ENCODE measurements around the gene RPS25. TPM values are rescaled to one million over a fixed set of nuclear protein-coding genes. Genes with fewer than 3 reads are reported as not detected.

The RPS25 gene
- total RNA-seq, 1 experiment from 2014 or later = 1,083 TPM

- no TSS peak for BruUV-seq (replicated peaks)
- ChIA-PET CTCF (no interaction called here), POLR2A (no interaction called here)
- Histone ChIP-seq H3K36me3 (ENCODE audit: control insufficient read depth, insufficient read depth, low read length) (peaks cover under 1% of the 10 kb centered on the region; the same call in 1 of the 2 replicates), H3K27ac (ENCODE audit: low read length) (no peak overlapping the region), H3K27me3 (ENCODE audit: control insufficient read depth, insufficient read depth, low read length) (no peaks in the 10 kb centered on the region), H3K9me3 (ENCODE audit: control insufficient read depth, insufficient read depth, low read depth, low read length) (no peaks in the 10 kb centered on the region), H3K4me1 (ENCODE audit: control insufficient read depth, insufficient read depth, low read length) (peaks cover 15% of the 10 kb centered on the region), H3K4me3 (ENCODE audit: low read depth in 2 of 2, low read length in 2 of 2) (no peak overlapping the region)
- TF ChIP-seq REST (IDR thresholded peaks at IDR 0.05; ENCODE audit: insufficient read depth in 1 of 2, low read depth in 2 of 2, low read length in 1 of 2) (no peak), SIN3A (IDR thresholded peaks at IDR 0.05; ENCODE audit: borderline replicate concordance, insufficient read depth, low read depth, low read length) (no peak), TCF7L2 (IDR thresholded peaks at IDR 0.05; ENCODE audit: low read depth, low read length) (no peak), CTCF (IDR thresholded peaks at IDR 0.05) (no peak), POLR2AphosphoS5 (IDR thresholded peaks at IDR 0.05; ENCODE audit: low read depth, low read length) (no peak)
- intact Hi-C loops (cut with micrococcal nuclease; ENCODE audit: unreplicated experiment) (no loop called here), in situ Hi-C loops (cut with HindIII; ENCODE audit: low pct_unique_long_range_greater_than_20kb, low sequenced_read_pairs) (no loop called here)
- ATAC-seq (no peak), DNase-seq (ENCODE audit: low read depth, low spot score) (no peak)
Observed at GRCh38 chr11:119029069-119029339, 10.9 kb upstream of the RPS25 start.

GRCh38 chr11:119028346-119029068 is 10.4 kb upstream of the RPS25 start:
- Histone ChIP-seq H3K36me3 (ENCODE audit: control insufficient read depth, insufficient read depth, low read length) (peaks cover 5% of the 10 kb centered on the region; the same call in 1 of the 2 replicates), H3K27me3 (ENCODE audit: control insufficient read depth, insufficient read depth, low read length) (no peaks in the 10 kb centered on the region), H3K9me3 (ENCODE audit: control insufficient read depth, insufficient read depth, low read depth, low read length) (no peaks in the 10 kb centered on the region), H3K27ac (ENCODE audit: low read length) (no peak overlapping the region), H3K4me3 (ENCODE audit: low read depth in 2 of 2, low read length in 2 of 2) (no peak overlapping the region), H3K4me1 (ENCODE audit: control insufficient read depth, insufficient read depth, low read length) (peaks cover 20% of the 10 kb centered on the region)
- no peak for DNase-seq (ENCODE audit: low read depth, low spot score)
- POLR2A ChIA-PET = no interaction called here
- no peak for ATAC-seq
- CTCF ChIA-PET = no interaction called here
- intact Hi-C loops (cut with micrococcal nuclease; ENCODE audit: unreplicated experiment) = no loop called here
- no TSS peak for BruUV-seq (replicated peaks)
- TF ChIP-seq REST (IDR thresholded peaks at IDR 0.05; ENCODE audit: insufficient read depth in 1 of 2, low read depth in 2 of 2, low read length in 1 of 2) (no peak), SIN3A (IDR thresholded peaks at IDR 0.05; ENCODE audit: borderline replicate concordance, insufficient read depth, low read depth, low read length) (no peak), POLR2AphosphoS5 (IDR thresholded peaks at IDR 0.05; ENCODE audit: low read depth, low read length) (no peak), TCF7L2 (IDR thresholded peaks at IDR 0.05; ENCODE audit: low read depth, low read length) (no peak), CTCF (IDR thresholded peaks at IDR 0.05) (no peak)
- in situ Hi-C loops (cut with HindIII; ENCODE audit: low pct_unique_long_range_greater_than_20kb, low sequenced_read_pairs) = no loop called here

Measured in Panc1 (cell line).